Stomach (tissue), 4 donors: ENCODE measurements around the gene FSHR.

Source experiments
- EP300 ChIP-seq: sonication (generic); formaldehyde crosslinking; IDR thresholded peaks from one replicate; pipeline ENCODE4 v1.6.1; 2017; ENCODE audit warnings: antibody characterized with exemption
- POLR2A ChIP-seq, 4 donors: fragments of 450-650 bp; IDR thresholded peaks; one replicate each; pipeline ENCODE4 v1.6.1; 2016; ENCODE audit warnings: antibody characterized with exemption in 4 of 4, control low read depth in 2 of 4, mild to moderate bottlenecking in 1 of 4, moderate library complexity in 1 of 4
- POLR2AphosphoS5 ChIP-seq, 3 donors: sonication (generic); formaldehyde crosslinking; IDR thresholded peaks; one replicate each; pipeline ENCODE4 v1.6.1; 2016; ENCODE audit warnings: antibody characterized with exemption in 3 of 3
- TF ChIP-seq, protein P1 (sequence below), 7 experiments: fragments of 450-650 bp in 4 of 7; fragments of 200-600 bp in 3 of 7; sonication (generic) in 3 of 7; IDR thresholded peaks; one replicate each; pipeline ENCODE4 v1.5.1; 2016 to 2019; ENCODE audit warnings: antibody characterized with exemption in 7 of 7, control low read depth in 2 of 7, mild to moderate bottlenecking in 1 of 7

GRCh38 chr2:49045083-49045482, 109.2 kb downstream of the FSHR start:
- TF ChIP-seq, protein P1, sequence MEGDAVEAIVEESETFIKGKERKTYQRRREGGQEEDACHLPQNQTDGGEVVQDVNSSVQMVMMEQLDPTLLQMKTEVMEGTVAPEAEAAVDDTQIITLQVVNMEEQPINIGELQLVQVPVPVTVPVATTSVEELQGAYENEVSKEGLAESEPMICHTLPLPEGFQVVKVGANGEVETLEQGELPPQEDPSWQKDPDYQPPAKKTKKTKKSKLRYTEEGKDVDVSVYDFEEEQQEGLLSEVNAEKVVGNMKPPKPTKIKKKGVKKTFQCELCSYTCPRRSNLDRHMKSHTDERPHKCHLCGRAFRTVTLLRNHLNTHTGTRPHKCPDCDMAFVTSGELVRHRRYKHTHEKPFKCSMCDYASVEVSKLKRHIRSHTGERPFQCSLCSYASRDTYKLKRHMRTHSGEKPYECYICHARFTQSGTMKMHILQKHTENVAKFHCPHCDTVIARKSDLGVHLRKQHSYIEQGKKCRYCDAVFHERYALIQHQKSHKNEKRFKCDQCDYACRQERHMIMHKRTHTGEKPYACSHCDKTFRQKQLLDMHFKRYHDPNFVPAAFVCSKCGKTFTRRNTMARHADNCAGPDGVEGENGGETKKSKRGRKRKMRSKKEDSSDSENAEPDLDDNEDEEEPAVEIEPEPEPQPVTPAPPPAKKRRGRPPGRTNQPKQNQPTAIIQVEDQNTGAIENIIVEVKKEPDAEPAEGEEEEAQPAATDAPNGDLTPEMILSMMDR (IDR thresholded peaks at IDR 0.05) = no peak
- TF ChIP-seq POLR2A (IDR thresholded peaks at IDR 0.05) (no peak), POLR2AphosphoS5 (IDR thresholded peaks at IDR 0.05) (no peak), EP300 (no peak)
